Suprapubic skin (tissue), 4 donors: ENCODE measurements around the gene WWC2.

Experiments
- CTCF ChIP-seq, 2 donors: fragments of 200-600 bp in 1 of 2; fragments of 450-650 bp in 1 of 2; sonication (generic) in 1 of 2; IDR thresholded peaks; one replicate each; pipeline ENCODE4 v1.5.1; 2016 to 2019; ENCODE audit warnings: antibody characterized with exemption in 2 of 2, mild to moderate bottlenecking in 1 of 2, moderate library complexity in 1 of 2
- EP300 ChIP-seq: sonication (generic); formaldehyde crosslinking; IDR thresholded peaks from one replicate; pipeline ENCODE4 v1.6.1; 2017; ENCODE audit warnings: antibody characterized with exemption
- POLR2A ChIP-seq, 2 donors: fragments of 450-650 bp; IDR thresholded peaks; one replicate each; pipeline ENCODE4 v1.6.1; 2017; ENCODE audit warnings: antibody characterized with exemption in 2 of 2, mild to moderate bottlenecking in 2 of 2, moderate library complexity in 2 of 2
- POLR2AphosphoS5 ChIP-seq, 3 donors: sonication (generic); formaldehyde crosslinking; IDR thresholded peaks; one replicate each; pipeline ENCODE4 v1.6.1; 2017; ENCODE audit warnings: antibody characterized with exemption in 3 of 3

GRCh38 chr4:183157215-183157614 lies 58.2 kb downstream of the WWC2 start:
- TF ChIP-seq CTCF (IDR thresholded peaks at IDR 0.05) (no peak), POLR2A (IDR thresholded peaks at IDR 0.05) (no peak), EP300 (no peak), POLR2AphosphoS5 (IDR thresholded peaks at IDR 0.05) (no peak)
